Peyer's patch (tissue), 4 donors: ENCODE data around the gene LRRC56.

ENCODE experiments used
- POLR2A ChIP-seq, 2 donors: fragments of 450-650 bp; IDR thresholded peaks; one replicate each; pipeline ENCODE4 v1.5.1; 2017; ENCODE audit warnings: antibody characterized with exemption in 2 of 2, mild to moderate bottlenecking in 2 of 2, moderate library complexity in 2 of 2
- TF ChIP-seq, protein P1 (sequence below), 6 experiments: fragments of 450-650 bp in 4 of 6; fragments of 200-600 bp in 2 of 6; sonication (generic) in 1 of 6; IDR thresholded peaks; one replicate each; pipeline ENCODE4 v1.5.1; 2017 to 2019; ENCODE audit warnings: antibody characterized with exemption in 6 of 6, mild to moderate bottlenecking in 3 of 6, moderate library complexity in 1 of 6

DNA sequence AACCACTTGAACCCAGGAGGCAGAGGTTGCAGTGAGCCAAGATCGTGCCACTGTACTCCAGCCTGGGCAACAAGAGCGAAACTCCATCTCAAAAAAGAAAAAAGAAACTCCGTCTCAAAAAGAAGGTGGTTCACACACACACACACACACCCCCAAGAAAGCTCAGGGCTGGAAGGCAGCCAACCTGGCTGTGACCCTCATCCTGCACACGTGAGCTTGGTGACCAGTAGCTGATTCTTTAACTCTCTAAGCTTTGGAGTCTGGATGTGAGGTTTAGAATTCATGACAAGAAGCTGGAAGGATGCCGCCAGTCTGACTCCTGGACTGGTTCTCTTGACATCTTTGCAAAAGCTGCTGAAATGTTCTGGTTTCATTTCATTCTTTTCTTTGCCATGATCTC is 28.4 kb upstream of the LRRC56 start:
- TF ChIP-seq, protein P1, sequence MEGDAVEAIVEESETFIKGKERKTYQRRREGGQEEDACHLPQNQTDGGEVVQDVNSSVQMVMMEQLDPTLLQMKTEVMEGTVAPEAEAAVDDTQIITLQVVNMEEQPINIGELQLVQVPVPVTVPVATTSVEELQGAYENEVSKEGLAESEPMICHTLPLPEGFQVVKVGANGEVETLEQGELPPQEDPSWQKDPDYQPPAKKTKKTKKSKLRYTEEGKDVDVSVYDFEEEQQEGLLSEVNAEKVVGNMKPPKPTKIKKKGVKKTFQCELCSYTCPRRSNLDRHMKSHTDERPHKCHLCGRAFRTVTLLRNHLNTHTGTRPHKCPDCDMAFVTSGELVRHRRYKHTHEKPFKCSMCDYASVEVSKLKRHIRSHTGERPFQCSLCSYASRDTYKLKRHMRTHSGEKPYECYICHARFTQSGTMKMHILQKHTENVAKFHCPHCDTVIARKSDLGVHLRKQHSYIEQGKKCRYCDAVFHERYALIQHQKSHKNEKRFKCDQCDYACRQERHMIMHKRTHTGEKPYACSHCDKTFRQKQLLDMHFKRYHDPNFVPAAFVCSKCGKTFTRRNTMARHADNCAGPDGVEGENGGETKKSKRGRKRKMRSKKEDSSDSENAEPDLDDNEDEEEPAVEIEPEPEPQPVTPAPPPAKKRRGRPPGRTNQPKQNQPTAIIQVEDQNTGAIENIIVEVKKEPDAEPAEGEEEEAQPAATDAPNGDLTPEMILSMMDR (IDR thresholded peaks at IDR 0.05) = no peak
- no peak for TF ChIP-seq POLR2A (IDR thresholded peaks at IDR 0.05)
